SK-N-SH treated with all-trans-retinoic acid at 6 μM for 48 hours (cell line): ENCODE results near the gene MED9.

Experiments
- ARNTL ChIP-seq: fragments of 450-650 bp; formaldehyde crosslinking; IDR thresholded peaks from 2 replicates; pipeline ENCODE4 v1.5.0; 2020; ENCODE audit warnings: low read depth, mild to moderate bottlenecking, moderate library complexity, borderline replicate concordance
- BACH2 ChIP-seq: fragments of 250-450 bp; sonication (Bioruptor Pico); IDR thresholded peaks from 2 replicates; pipeline ENCODE4 v1.9.0; 2021; ENCODE audit warnings: mild to moderate bottlenecking, borderline replicate concordance
- GLIS3 ChIP-seq: fragments of 250-450 bp; sonication (Bioruptor Pico); IDR thresholded peaks from 2 replicates; pipeline ENCODE4 v1.5.0; 2020; ENCODE audit warnings: mild to moderate bottlenecking, moderate library complexity
- ZFP30 ChIP-seq: fragments of 450-650 bp; formaldehyde crosslinking; IDR thresholded peaks from 2 replicates; pipeline ENCODE4 v1.5.0; 2022; ENCODE audit warnings: mild to moderate bottlenecking, moderate library complexity
- TF ChIP-seq, protein P1 (sequence below): fragments of 250-450 bp; sonication (Bioruptor Pico); IDR thresholded peaks from 2 replicates; pipeline ENCODE4 v1.8.0; 2020; ENCODE audit warnings: mild to moderate bottlenecking, moderate library complexity, borderline replicate concordance

- TF ChIP-seq GLIS3 (CRISPR knock-in tag) = no peak
- no peak for TF ChIP-seq BACH2 (CRISPR knock-in tag)
- TF ChIP-seq, protein P1, sequence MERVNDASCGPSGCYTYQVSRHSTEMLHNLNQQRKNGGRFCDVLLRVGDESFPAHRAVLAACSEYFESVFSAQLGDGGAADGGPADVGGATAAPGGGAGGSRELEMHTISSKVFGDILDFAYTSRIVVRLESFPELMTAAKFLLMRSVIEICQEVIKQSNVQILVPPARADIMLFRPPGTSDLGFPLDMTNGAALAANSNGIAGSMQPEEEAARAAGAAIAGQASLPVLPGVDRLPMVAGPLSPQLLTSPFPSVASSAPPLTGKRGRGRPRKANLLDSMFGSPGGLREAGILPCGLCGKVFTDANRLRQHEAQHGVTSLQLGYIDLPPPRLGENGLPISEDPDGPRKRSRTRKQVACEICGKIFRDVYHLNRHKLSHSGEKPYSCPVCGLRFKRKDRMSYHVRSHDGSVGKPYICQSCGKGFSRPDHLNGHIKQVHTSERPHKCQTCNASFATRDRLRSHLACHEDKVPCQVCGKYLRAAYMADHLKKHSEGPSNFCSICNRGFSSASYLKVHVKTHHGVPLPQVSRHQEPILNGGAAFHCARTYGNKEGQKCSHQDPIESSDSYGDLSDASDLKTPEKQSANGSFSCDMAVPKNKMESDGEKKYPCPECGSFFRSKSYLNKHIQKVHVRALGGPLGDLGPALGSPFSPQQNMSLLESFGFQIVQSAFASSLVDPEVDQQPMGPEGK (CRISPR knock-in tag) = no peak
- no peak for TF ChIP-seq ZFP30 (CRISPR knock-in tag)
- TF ChIP-seq ARNTL (CRISPR knock-in tag) = no peak
These were observed 33.9 kb downstream of the MED9 start for GRCh38 chr17:17510456-17511292.
